Neural cell (in vitro differentiated cells): ENCODE measurements around the gene TEK.

Experiments
- EP300 ChIP-seq: fragments of 450-650 bp; conservative IDR thresholded peaks from 2 replicates; pipeline ENCODE4 v1.6.1; 2014; ENCODE audit warnings: antibody characterized with exemption, mild to moderate bottlenecking, moderate library complexity; ENCODE audit not compliant: poor library complexity, severe bottlenecking
- EZH2 ChIP-seq: fragments of 200-600, 300-800 bp; shearing (Covaris generic), sonication (generic); IDR thresholded peaks from 2 replicates; pipeline ENCODE4 v1.6.1; 2014; ENCODE audit warnings: antibody characterized with exemption, low read length, borderline replicate concordance, mild to moderate bottlenecking; ENCODE audit not compliant: insufficient read depth, poor library complexity, severe bottlenecking
- POLR2AphosphoS5 ChIP-seq: IDR thresholded peaks from 2 replicates; pipeline ENCODE4 v1.6.1; 2012
- SMC3 ChIP-seq: fragments of 450-650 bp; conservative IDR thresholded peaks from 2 replicates; pipeline ENCODE4 v1.6.1; 2014; ENCODE audit warnings: antibody characterized with exemption, mild to moderate bottlenecking, moderate library complexity; ENCODE audit not compliant: poor library complexity
- TF ChIP-seq, protein P1 (sequence below): fragments of 450-650 bp; IDR thresholded peaks from 2 replicates; pipeline ENCODE4 v1.5.1; 2014; ENCODE audit warnings: antibody characterized with exemption, mild to moderate bottlenecking, moderate library complexity; ENCODE audit not compliant: poor library complexity, severe bottlenecking
- TF ChIP-seq, protein P2 (sequence below): IDR thresholded peaks from 2 replicates; pipeline ENCODE4 v1.6.1; 2012; ENCODE audit warnings: borderline replicate concordance

DNA sequence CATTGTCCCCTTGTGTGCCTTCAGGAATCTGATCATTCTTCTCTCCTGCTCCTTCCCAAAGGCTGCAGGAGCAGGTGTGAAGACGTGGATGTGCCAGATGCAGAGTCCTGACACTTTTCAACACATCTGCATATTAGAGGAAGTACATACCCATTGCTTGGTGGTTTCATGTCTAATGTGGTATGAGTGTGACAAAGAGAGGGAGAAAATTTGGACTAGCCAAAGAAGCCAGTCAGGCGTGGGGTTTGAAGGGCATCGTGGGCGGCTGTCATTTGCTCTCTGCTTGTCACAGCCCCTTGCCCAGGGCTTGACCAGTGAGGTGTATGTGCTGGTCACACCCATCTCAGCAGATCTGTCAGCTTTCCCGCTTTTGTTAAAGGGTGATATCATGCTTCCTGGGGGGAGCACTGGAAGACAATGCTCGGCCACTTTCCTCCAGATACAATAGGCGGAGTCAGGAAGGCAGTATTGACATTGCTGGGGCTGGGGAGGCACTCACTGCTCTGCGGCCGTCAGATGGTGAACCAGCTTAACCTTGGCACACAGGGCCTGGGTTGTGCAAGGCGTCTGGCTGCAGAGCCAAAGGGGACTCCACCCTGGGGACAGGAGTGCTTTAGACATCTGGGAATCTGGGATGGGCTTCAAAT, 8.6 kb downstream of the TEK start:
- TF ChIP-seq EZH2 = no peak
- TF ChIP-seq, protein P1, sequence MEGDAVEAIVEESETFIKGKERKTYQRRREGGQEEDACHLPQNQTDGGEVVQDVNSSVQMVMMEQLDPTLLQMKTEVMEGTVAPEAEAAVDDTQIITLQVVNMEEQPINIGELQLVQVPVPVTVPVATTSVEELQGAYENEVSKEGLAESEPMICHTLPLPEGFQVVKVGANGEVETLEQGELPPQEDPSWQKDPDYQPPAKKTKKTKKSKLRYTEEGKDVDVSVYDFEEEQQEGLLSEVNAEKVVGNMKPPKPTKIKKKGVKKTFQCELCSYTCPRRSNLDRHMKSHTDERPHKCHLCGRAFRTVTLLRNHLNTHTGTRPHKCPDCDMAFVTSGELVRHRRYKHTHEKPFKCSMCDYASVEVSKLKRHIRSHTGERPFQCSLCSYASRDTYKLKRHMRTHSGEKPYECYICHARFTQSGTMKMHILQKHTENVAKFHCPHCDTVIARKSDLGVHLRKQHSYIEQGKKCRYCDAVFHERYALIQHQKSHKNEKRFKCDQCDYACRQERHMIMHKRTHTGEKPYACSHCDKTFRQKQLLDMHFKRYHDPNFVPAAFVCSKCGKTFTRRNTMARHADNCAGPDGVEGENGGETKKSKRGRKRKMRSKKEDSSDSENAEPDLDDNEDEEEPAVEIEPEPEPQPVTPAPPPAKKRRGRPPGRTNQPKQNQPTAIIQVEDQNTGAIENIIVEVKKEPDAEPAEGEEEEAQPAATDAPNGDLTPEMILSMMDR = no peak
- no peak for TF ChIP-seq EP300
- no peak for TF ChIP-seq POLR2AphosphoS5
- TF ChIP-seq, protein P2, sequence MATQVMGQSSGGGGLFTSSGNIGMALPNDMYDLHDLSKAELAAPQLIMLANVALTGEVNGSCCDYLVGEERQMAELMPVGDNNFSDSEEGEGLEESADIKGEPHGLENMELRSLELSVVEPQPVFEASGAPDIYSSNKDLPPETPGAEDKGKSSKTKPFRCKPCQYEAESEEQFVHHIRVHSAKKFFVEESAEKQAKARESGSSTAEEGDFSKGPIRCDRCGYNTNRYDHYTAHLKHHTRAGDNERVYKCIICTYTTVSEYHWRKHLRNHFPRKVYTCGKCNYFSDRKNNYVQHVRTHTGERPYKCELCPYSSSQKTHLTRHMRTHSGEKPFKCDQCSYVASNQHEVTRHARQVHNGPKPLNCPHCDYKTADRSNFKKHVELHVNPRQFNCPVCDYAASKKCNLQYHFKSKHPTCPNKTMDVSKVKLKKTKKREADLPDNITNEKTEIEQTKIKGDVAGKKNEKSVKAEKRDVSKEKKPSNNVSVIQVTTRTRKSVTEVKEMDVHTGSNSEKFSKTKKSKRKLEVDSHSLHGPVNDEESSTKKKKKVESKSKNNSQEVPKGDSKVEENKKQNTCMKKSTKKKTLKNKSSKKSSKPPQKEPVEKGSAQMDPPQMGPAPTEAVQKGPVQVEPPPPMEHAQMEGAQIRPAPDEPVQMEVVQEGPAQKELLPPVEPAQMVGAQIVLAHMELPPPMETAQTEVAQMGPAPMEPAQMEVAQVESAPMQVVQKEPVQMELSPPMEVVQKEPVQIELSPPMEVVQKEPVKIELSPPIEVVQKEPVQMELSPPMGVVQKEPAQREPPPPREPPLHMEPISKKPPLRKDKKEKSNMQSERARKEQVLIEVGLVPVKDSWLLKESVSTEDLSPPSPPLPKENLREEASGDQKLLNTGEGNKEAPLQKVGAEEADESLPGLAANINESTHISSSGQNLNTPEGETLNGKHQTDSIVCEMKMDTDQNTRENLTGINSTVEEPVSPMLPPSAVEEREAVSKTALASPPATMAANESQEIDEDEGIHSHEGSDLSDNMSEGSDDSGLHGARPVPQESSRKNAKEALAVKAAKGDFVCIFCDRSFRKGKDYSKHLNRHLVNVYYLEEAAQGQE = no peak
- no peak for TF ChIP-seq SMC3
